PC-9 (cell line): ENCODE measurements around the gene HSP90AB1. TPM values are rescaled to one million over a fixed set of nuclear protein-coding genes. Genes with fewer than 3 reads are reported as not detected.

Source experiments
- BruUV-seq: library from RNA; stranded (reverse); fragments of 400-500 nt; replicated peaks from 2 replicates; lab custom pipeline; 2021; lab: Mats Ljungman, UMichigan
- CTCF ChIA-PET: fragments of 300-600 bp; sonication (Branson Sonifier 250); formaldehyde crosslinking; loops from one replicate; lab custom pipeline; 2022; ENCODE audit warnings: antibody characterized with exemption; lab: Charles Lee
- POLR2A ChIA-PET: fragments of 300-600 bp; sonication (Branson Sonifier 250); formaldehyde crosslinking; loops from one replicate; lab custom pipeline; 2022; ENCODE audit warnings: antibody characterized with exemption; ENCODE audit not compliant: unreplicated experiment; lab: Charles Lee
- DNase-seq, 2 experiments: peaks; one replicate each; pipeline versions ENCODE4 v3.0.0 to v3.0.0-alpha.2; 2015 to 2022; ENCODE audit warnings: mixed read lengths in 1 of 2
- H2AFZ ChIP-seq: fragments of 200-600 bp; sonication (generic); 2 replicates; pipeline ENCODE4 v1.8.1; 2017; ENCODE audit warnings: antibody characterized with exemption
- H3F3A ChIP-seq: fragments of 200-600 bp; sonication (generic); 2 replicates; pipeline ENCODE4 v1.8.1; 2017; ENCODE audit warnings: antibody characterized with exemption, mild to moderate bottlenecking, low read depth; ENCODE audit not compliant: insufficient read depth
- H3K27ac ChIP-seq: fragments of 200-600 bp; sonication (generic); 2 replicates; pipeline ENCODE4 v1.6.1; 2016; ENCODE audit warnings: mixed run types
- H3K27me3 ChIP-seq: fragments of 200-600 bp; sonication (generic); 2 replicates; pipeline ENCODE4 v1.6.1; 2016; ENCODE audit warnings: low read depth, mixed run types; ENCODE audit not compliant: insufficient read depth
- H3K36me3 ChIP-seq: fragments of 200-600 bp; sonication (generic); 2 replicates; pipeline ENCODE4 v1.6.1; 2016; ENCODE audit warnings: low read depth, mixed run types
- H3K4me1 ChIP-seq: fragments of 200-600 bp; sonication (generic); replicated peaks from 2 replicates; pipeline ENCODE4 v1.6.1; 2016; ENCODE audit warnings: mixed run types; ENCODE audit not compliant: insufficient read depth
- H3K4me2 ChIP-seq: fragments of 200-600 bp; sonication (generic); 2 replicates; pipeline ENCODE4 v1.6.1; 2017; ENCODE audit warnings: mixed run types
- H3K4me3 ChIP-seq: fragments of 200-600 bp; sonication (generic); 2 replicates; pipeline ENCODE4 v1.6.1; 2016; ENCODE audit warnings: mixed run types
- H3K79me2 ChIP-seq: fragments of 200-600 bp; sonication (generic); 2 replicates; pipeline ENCODE4 v1.6.1; 2017; ENCODE audit warnings: low read depth, mixed run types
- H3K9me2 ChIP-seq: fragments of 200-600 bp; sonication (generic); 2 replicates; pipeline ENCODE4 v1.8.1; 2017; ENCODE audit warnings: mild to moderate bottlenecking; ENCODE audit not compliant: insufficient read depth
- H3K9me3 ChIP-seq: fragments of 200-600 bp; sonication (generic); 2 replicates; pipeline ENCODE4 v1.8.1; 2016; ENCODE audit warnings: low read depth; ENCODE audit not compliant: insufficient read depth
- H4K20me1 ChIP-seq: fragments of 200-600 bp; sonication (generic); 2 replicates; pipeline ENCODE4 v1.8.1; 2017; ENCODE audit not compliant: insufficient read depth
- EZH2 ChIP-seq: fragments of 200-600 bp; sonication (generic); IDR thresholded peaks from 2 replicates; pipeline ENCODE4 v1.8.0; 2017; ENCODE audit warnings: antibody characterized with exemption, low read depth
- intact Hi-C: fragments of 100-400 bp; cut with micrococcal nuclease; formaldehyde crosslinking; loops from one replicate; pipeline ENCODE4 v1.10.0; 2022; ENCODE audit not compliant: unreplicated experiment
- total RNA-seq: library from RNA; stranded (reverse); gene quantifications from 2 replicates; pipeline ENCODE4 v1.2.3, GENCODE V29; 2021
- TF ChIP-seq, protein P1 (sequence below): fragments of 200-600 bp; sonication (generic); conservative IDR thresholded peaks from 2 replicates; pipeline ENCODE4 v1.6.1; 2017; ENCODE audit warnings: mixed run types, antibody characterized with exemption, mild to moderate bottlenecking, moderate library complexity

HSP90AB1 gene
- total RNA-seq, 1 experiment from 2014 or later = 1,136 TPM

- Histone ChIP-seq H3F3A (peaks cover 22% of the 10 kb centered on the region), H3K4me2 (no peak overlapping the region), H3K4me1 (peaks cover 31% of the 10 kb centered on the region), H3K79me2 (no peaks in the 10 kb centered on the region), H3K9me2 (no peaks in the 10 kb centered on the region), H4K20me1 (no peaks in the 10 kb centered on the region), H2AFZ (no peak overlapping the region), H3K9me3 (no peaks in the 10 kb centered on the region), H3K27ac (no peak overlapping the region), H3K36me3 (no peaks in the 10 kb centered on the region), H3K4me3 (no peak overlapping the region), H3K27me3 (no peaks in the 10 kb centered on the region)
- POLR2A ChIA-PET = interaction anchor here (0.6 kb wide), 2 partner anchors 18 to 186 kb away, joined by 3 to 13 read pairs; partner anchors contain the start of gene CDC5L
- intact Hi-C loops = no loop called here
- no peak for TF ChIP-seq EZH2
- TF ChIP-seq, protein P1, sequence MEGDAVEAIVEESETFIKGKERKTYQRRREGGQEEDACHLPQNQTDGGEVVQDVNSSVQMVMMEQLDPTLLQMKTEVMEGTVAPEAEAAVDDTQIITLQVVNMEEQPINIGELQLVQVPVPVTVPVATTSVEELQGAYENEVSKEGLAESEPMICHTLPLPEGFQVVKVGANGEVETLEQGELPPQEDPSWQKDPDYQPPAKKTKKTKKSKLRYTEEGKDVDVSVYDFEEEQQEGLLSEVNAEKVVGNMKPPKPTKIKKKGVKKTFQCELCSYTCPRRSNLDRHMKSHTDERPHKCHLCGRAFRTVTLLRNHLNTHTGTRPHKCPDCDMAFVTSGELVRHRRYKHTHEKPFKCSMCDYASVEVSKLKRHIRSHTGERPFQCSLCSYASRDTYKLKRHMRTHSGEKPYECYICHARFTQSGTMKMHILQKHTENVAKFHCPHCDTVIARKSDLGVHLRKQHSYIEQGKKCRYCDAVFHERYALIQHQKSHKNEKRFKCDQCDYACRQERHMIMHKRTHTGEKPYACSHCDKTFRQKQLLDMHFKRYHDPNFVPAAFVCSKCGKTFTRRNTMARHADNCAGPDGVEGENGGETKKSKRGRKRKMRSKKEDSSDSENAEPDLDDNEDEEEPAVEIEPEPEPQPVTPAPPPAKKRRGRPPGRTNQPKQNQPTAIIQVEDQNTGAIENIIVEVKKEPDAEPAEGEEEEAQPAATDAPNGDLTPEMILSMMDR = no peak
- DNase-seq = peak in 1 of 2 experiments; percentile 30
- no TSS peak for BruUV-seq
- CTCF ChIA-PET = interaction anchor here (1.1 kb wide), 1 partner anchor 29 kb away, joined by 3 read pairs; no protein-coding TSS in a partner anchor
These were observed 45.7 kb upstream of the HSP90AB1 start for GRCh38 chr6:44201200-44201599.

GRCh38 chr6:44201638-44202303, 45.1 kb upstream of the HSP90AB1 start:
- H3K4me1 ChIP-seq = peaks cover 31% of the 10 kb centered on the region
- no peaks in the 10 kb centered on the region for H3K9me2 ChIP-seq
- peaks cover 22% of the 10 kb centered on the region for H3F3A ChIP-seq
- POLR2A ChIA-PET = interaction anchor here (0.6 kb wide), 1 partner anchor 186 kb away, joined by 13 read pairs; the partner anchor contains the start of gene CDC5L
- H3K4me2 ChIP-seq = no peak overlapping the region
- no peak overlapping the region for H3K27ac ChIP-seq
- H3K4me3 ChIP-seq = no peak overlapping the region
- BruUV-seq = no TSS peak
- intact Hi-C loops = no loop called here
- no peaks in the 10 kb centered on the region for H3K9me3 ChIP-seq
- CTCF ChIA-PET = interaction anchor here (1.1 kb wide), 1 partner anchor 30 kb away, joined by 3 read pairs; no protein-coding TSS in a partner anchor
- no peaks in the 10 kb centered on the region for H3K79me2 ChIP-seq
- no peaks in the 10 kb centered on the region for H3K27me3 ChIP-seq
- no peak for DNase-seq
- H4K20me1 ChIP-seq = no peaks in the 10 kb centered on the region
- no peaks in the 10 kb centered on the region for H3K36me3 ChIP-seq
- TF ChIP-seq, protein P1 = no peak
- TF ChIP-seq EZH2 = no peak
- no peak overlapping the region for H2AFZ ChIP-seq

GRCh38 chr6:44202332-44202971, 44.4 kb upstream of the HSP90AB1 start:
- no TSS peak for BruUV-seq
- Histone ChIP-seq H3F3A (peaks cover 22% of the 10 kb centered on the region), H3K36me3 (no peaks in the 10 kb centered on the region), H2AFZ (no peak overlapping the region), H3K4me1 (peaks cover 31% of the 10 kb centered on the region), H3K4me3 (no peak overlapping the region), H3K9me3 (no peaks in the 10 kb centered on the region), H3K9me2 (no peaks in the 10 kb centered on the region), H3K4me2 (no peak overlapping the region), H3K27me3 (no peaks in the 10 kb centered on the region), H3K27ac (no peak overlapping the region), H4K20me1 (no peaks in the 10 kb centered on the region), H3K79me2 (no peaks in the 10 kb centered on the region)
- POLR2A ChIA-PET = no interaction called here
- DNase-seq = no peak
- CTCF ChIA-PET = interaction anchor here (0.6 kb wide), 1 partner anchor 51 kb away, joined by 4 read pairs; no protein-coding TSS in a partner anchor
- intact Hi-C loops = no loop called here
- TF ChIP-seq, protein P1 = no peak
- TF ChIP-seq EZH2 = no peak
